GM10266 (cell line): ENCODE measurements around the gene BCL6.

ENCODE experiments used
- DNase-seq: peaks from one replicate; pipeline ENCODE4 v3.0.0; 2012; ENCODE audit errors: extremely low spot score
- TF ChIP-seq, protein P1 (sequence below): IDR thresholded peaks from 2 replicates; pipeline ENCODE4 v1.5.1; 2012; ENCODE audit warnings: mild to moderate bottlenecking, low read depth; ENCODE audit not compliant: control insufficient read depth, insufficient read depth; ENCODE audit errors: missing control alignments

Gene BCL6

DNA sequence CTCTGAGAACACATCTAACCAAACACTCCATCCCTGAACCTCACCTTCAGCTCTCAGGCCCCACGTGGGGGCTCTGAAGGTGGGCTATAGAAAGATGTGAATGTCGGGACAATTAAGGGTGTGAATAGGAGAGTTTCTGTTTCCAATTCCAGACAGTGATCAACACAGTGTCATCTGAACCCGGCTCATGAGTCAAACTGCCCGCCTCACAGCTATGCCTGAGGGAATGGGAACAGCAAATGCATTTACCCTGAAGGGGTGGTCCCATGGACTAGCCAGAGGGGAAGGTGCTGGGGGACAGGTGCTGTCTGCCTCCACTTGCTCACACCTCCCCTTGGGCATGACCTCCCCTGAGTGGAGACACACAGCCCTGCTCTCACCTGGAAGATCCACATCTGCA, 49.2 kb downstream of the BCL6 start:
- TF ChIP-seq, protein P1, sequence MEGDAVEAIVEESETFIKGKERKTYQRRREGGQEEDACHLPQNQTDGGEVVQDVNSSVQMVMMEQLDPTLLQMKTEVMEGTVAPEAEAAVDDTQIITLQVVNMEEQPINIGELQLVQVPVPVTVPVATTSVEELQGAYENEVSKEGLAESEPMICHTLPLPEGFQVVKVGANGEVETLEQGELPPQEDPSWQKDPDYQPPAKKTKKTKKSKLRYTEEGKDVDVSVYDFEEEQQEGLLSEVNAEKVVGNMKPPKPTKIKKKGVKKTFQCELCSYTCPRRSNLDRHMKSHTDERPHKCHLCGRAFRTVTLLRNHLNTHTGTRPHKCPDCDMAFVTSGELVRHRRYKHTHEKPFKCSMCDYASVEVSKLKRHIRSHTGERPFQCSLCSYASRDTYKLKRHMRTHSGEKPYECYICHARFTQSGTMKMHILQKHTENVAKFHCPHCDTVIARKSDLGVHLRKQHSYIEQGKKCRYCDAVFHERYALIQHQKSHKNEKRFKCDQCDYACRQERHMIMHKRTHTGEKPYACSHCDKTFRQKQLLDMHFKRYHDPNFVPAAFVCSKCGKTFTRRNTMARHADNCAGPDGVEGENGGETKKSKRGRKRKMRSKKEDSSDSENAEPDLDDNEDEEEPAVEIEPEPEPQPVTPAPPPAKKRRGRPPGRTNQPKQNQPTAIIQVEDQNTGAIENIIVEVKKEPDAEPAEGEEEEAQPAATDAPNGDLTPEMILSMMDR: no peak
- DNase-seq: no peak

DNA sequence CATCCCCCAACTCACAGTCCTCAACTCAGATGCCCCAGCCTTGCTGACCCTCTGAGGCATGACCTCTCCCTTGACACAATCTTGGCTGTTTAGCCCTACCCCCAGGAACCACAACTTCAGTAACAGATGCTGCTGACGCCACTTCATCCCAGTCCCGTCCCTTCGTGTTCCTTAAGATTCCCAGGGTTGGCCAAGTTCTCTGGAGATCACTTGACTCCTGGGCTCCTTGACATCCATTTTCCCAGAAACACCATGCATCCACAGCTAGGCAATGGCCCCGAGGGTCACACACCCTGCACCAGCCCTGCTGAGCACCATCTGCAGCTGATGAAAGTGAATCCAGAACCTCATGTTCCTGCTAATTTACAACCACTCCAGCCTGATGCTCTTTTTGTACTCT, 49.8 kb downstream of the BCL6 start:
- TF ChIP-seq, protein P1: no peak
- no peak for DNase-seq

DNA sequence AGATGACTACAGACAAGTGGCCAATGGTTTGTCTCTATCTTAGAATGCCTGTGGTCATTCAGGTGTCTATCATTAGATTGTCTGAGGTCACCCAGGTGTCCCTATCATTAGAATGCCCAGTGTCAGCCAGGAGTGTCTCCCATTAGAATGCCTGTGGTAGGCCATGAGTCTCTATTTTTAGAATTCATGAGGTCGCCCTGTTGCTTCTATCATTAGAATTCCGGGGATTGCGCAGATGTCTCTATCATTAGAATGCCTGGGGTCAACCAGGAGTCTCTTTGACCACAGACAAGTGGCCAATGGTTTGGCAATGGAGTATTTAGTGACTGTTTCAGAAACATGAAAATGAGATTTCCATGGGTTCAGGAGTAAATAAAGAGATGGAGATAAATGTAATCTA, 50.5 kb downstream of the BCL6 start:
- TF ChIP-seq, protein P1: no peak
- no peak for DNase-seq

DNA sequence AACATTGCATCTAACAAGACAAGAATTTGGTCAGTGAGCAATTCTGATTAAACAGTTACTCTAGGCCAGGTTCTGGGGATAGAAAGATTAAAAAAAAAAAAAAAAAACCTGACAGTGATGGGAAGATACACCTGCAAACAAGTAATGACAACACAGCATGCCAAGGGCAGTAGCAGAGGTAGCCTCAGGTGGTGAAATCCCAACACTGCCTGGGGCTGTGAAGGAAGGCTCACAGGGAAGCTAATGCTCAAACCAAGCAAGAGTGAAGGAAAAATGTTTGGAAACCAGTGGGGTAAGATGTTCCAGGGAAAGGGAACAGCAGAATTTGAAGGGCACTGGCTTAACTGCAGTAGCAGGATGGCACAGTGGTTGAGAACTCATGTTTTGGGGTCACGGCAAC, 51.8 kb downstream of the BCL6 start:
- TF ChIP-seq, protein P1: no peak

DNA sequence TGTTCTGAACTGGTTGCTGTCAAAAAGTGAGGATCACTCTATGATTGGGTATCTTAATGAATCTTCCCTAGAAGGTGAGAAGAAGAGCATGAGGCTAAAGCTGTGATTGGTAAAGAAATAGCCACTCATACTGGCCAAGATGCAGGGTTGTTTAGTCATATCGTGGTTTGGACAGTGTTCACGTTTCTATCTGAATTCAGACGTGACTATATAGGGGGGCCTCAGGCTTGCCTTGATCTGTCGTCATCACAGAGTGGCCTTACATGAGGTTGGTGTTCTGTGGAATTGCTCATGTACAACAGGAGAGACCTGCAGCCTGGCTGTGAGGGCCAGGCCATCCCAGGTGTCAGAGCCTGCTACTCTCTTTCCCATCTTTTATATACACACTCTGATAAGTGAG, 55.3 kb downstream of the BCL6 start:
- DNase-seq: no peak
- TF ChIP-seq, protein P1: no peak

More for the DNA sequence above, 51.8 kb downstream of the BCL6 start:
- DNase-seq: no peak

DNA sequence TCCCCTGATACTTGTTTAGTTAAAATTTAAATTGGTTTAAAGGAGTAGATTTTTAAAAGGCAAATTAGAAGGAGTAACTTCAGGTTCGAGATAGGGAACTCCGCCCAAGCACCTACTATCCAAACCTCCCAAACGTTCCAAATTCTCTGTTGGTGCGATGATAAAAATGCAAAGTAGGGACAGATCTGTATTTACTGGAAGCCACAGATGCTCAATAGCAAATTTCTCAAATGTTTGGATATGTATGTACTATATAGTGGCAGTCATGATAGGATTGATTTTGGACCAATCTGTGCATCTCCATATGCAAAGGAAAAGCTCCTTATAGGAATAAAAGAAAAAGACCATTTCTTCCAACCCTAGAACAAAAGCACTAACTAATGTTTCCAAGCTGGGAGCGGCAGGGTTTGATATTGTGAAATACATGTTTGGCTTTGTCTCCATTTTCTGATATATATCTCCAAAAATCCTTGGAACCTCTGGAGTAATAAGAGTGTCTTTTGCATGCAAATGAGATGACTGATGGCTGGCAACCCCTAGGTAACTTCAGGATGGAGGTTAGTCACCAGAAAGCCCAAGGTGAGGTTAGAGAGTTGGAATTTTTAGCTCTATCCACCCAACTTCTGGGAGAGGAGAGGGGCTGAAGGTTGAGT, 58.5 kb downstream of the BCL6 start:
- TF ChIP-seq, protein P1: no peak

DNA sequence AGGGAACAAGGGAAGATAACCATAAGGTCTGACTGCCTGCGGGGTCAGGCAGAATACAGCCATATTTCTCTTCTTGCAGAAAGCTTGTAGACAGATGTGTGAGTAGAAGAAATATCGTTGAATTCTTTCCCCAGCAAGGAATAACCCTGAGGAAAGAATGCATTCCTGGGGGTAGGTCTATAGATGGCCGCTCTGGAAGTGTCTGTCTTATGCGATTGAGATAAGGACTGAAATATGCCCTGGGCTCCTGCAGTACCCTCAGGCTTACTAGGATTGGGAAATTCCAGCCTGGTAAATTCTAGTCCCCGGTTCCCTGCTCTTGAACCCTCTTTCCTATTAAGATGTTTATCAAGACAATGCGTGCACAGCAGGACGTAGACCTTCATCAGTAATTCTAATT, 59.3 kb downstream of the BCL6 start:
- DNase-seq: no peak
- TF ChIP-seq, protein P1: no peak

More for the DNA sequence above, 58.5 kb downstream of the BCL6 start:
- DNase-seq: no peak
